Gastrocnemius medialis (tissue), 4 donors: ENCODE results near the gene TXK.

Experiments used
- POLR2A ChIP-seq, 2 donors: fragments of 450-650 bp; IDR thresholded peaks; one replicate each; pipeline ENCODE4 v1.6.1; 2017; ENCODE audit warnings: antibody characterized with exemption in 2 of 2, mild to moderate bottlenecking in 2 of 2, moderate library complexity in 2 of 2
- TF ChIP-seq, protein P1 (sequence below), 5 experiments: fragments of 450-650 bp in 3 of 5; fragments of 200-600 bp in 2 of 5; sonication (generic) in 2 of 5; IDR thresholded peaks in 4 of 5; conservative IDR thresholded peaks in 1 of 5; 1 replicate in 4 of 5; 2 replicates in 1 of 5; pipeline ENCODE4 v1.5.1; 2016 to 2019; ENCODE audit warnings: antibody characterized with exemption in 5 of 5, mild to moderate bottlenecking in 3 of 5, moderate library complexity in 3 of 5

DNA sequence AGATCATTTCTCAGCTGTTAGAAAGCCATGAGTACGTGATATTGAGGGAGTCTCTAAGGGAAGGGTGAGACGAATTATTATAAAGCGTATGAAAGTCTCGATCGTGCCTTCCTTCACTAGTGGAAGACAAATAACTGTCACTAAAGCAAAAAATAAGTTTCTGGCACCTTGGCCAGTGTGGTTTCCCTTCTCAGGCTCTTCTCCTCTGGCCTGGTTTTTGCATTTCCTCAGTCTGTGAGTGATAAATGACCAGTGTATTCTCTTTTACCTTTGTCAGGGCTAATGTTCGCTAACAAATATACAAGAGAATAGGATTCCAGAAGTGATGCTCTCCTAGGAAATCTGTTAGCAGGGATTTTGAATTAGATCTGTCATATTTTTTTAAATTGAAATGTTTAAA lies 19.6 kb downstream of the TXK start:
- TF ChIP-seq, protein P1, sequence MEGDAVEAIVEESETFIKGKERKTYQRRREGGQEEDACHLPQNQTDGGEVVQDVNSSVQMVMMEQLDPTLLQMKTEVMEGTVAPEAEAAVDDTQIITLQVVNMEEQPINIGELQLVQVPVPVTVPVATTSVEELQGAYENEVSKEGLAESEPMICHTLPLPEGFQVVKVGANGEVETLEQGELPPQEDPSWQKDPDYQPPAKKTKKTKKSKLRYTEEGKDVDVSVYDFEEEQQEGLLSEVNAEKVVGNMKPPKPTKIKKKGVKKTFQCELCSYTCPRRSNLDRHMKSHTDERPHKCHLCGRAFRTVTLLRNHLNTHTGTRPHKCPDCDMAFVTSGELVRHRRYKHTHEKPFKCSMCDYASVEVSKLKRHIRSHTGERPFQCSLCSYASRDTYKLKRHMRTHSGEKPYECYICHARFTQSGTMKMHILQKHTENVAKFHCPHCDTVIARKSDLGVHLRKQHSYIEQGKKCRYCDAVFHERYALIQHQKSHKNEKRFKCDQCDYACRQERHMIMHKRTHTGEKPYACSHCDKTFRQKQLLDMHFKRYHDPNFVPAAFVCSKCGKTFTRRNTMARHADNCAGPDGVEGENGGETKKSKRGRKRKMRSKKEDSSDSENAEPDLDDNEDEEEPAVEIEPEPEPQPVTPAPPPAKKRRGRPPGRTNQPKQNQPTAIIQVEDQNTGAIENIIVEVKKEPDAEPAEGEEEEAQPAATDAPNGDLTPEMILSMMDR (IDR thresholded peaks at IDR 0.05 in 4 of 5, conservative IDR thresholded peaks at IDR 0.05 in 1 of 5), result no peak
- TF ChIP-seq POLR2A (IDR thresholded peaks at IDR 0.05), result no peak
